IPS DF 6.9 (cell line): ENCODE measurements around the gene NRP2.

ENCODE experiments used
- DNase-seq: peaks from one replicate; pipeline ENCODE4 v3.0.0-alpha.2; 2013; ENCODE audit warnings: low read depth, low spot score
- H3K27ac ChIP-seq: one replicate; pipeline ENCODE4 v1.5.1; 2013; ENCODE audit warnings: low read length, control low read depth
- H3K27me3 ChIP-seq: 2 replicates; pipeline ENCODE4 v1.6.1; 2013; ENCODE audit warnings: mild to moderate bottlenecking, low read length; ENCODE audit not compliant: control insufficient read depth, insufficient read depth
- H3K36me3 ChIP-seq: 2 replicates; pipeline ENCODE4 v1.6.1; 2013; ENCODE audit warnings: low read length; ENCODE audit not compliant: control insufficient read depth, insufficient read depth
- H3K4me1 ChIP-seq: 2 replicates; pipeline ENCODE4 v1.6.1; 2013; ENCODE audit warnings: low read length; ENCODE audit not compliant: control insufficient read depth, insufficient read depth
- H3K4me3 ChIP-seq: 2 replicates; pipeline ENCODE4 v1.5.1; 2013; ENCODE audit warnings: mild to moderate bottlenecking, low read length
- H3K9me3 ChIP-seq: 2 replicates; pipeline ENCODE4 v1.6.1; 2013; ENCODE audit warnings: low read length, inconsistent platforms; ENCODE audit not compliant: control insufficient read depth, insufficient read depth
- WGBS: extraction: QIAGEN DNeasy Blood & Tissue Kit; methylation state at CpG from one replicate; pipeline ENCODE4 v1.1.7; 2013; ENCODE audit warnings: mixed read lengths, missing lambda C conversion rate; ENCODE audit not compliant: insufficient read length, insufficient coverage; 5-methylcytosine and 5-hydroxymethylcytosine counted together

Gene NRP2

GRCh38 chr2:205682239-205682970 lies at the start of gene NRP2:
Gene NRP2, plus strand, starts transcription at chr2:205682501. Its CDS starts 790 bp downstream, at chr2:205683291.
- no peak within 1 kb of the TSS for H3K27ac ChIP-seq
- H3K4me3 ChIP-seq = peak within 1 kb of the TSS; percentile 35; the same call in 1 of the 2 replicates
- no peaks in the 10 kb centered on the region for H3K36me3 ChIP-seq
- H3K27me3 ChIP-seq = peaks cover 20% of the 10 kb centered on the region; the same call in 1 of the 2 replicates
- H3K4me1 ChIP-seq = peaks cover 7% of the 10 kb centered on the region
- no peak for DNase-seq
- no peaks in the 10 kb centered on the region for H3K9me3 ChIP-seq
- no CpG with 5 or more reads among the region's 71 CpGs for WGBS

- Histone ChIP-seq H3K4me1 (peaks cover 3% of the 10 kb centered on the region), H3K36me3 (no peaks in the 10 kb centered on the region), H3K9me3 (no peaks in the 10 kb centered on the region), H3K4me3 (no peak overlapping the region), H3K27ac (no peak overlapping the region), H3K27me3 (no peaks in the 10 kb centered on the region)
- WGBS = no CpG with 5 or more reads among the region's 1 CpG
- no peak for DNase-seq
Measured at GRCh38 chr2:205633994-205634393, 48.3 kb upstream of the NRP2 start.

GRCh38 chr2:205636549-205637319 lies 45.6 kb upstream of the NRP2 start:
- no peak overlapping the region for H3K27ac ChIP-seq
- H3K27me3 ChIP-seq = no peaks in the 10 kb centered on the region
- no peak for DNase-seq
- no peak overlapping the region for H3K4me3 ChIP-seq
- no peaks in the 10 kb centered on the region for H3K4me1 ChIP-seq
- no CpG with 5 or more reads among the region's 7 CpGs for WGBS
- no peaks in the 10 kb centered on the region for H3K9me3 ChIP-seq
- H3K36me3 ChIP-seq = no peaks in the 10 kb centered on the region

- no peak for DNase-seq
- Histone ChIP-seq H3K4me3 (no peak overlapping the region), H3K4me1 (no peaks in the 10 kb centered on the region), H3K27me3 (no peaks in the 10 kb centered on the region), H3K9me3 (no peaks in the 10 kb centered on the region), H3K36me3 (no peaks in the 10 kb centered on the region), H3K27ac (no peak overlapping the region)
Measured at GRCh38 chr2:205637320-205637602, 45.0 kb upstream of the NRP2 start.

- no peaks in the 10 kb centered on the region for H3K9me3 ChIP-seq
- H3K27ac ChIP-seq = no peak overlapping the region
- no peak for DNase-seq
- no peaks in the 10 kb centered on the region for H3K27me3 ChIP-seq
- H3K36me3 ChIP-seq = no peaks in the 10 kb centered on the region
- H3K4me1 ChIP-seq = no peaks in the 10 kb centered on the region
- no CpG with 5 or more reads among the region's 6 CpGs for WGBS
- no peak overlapping the region for H3K4me3 ChIP-seq
Measured at GRCh38 chr2:205637779-205638503, 44.4 kb upstream of the NRP2 start.

GRCh38 chr2:205640716-205641115 lies 41.6 kb upstream of the NRP2 start:
- H3K4me3 ChIP-seq = no peak overlapping the region
- H3K36me3 ChIP-seq = no peaks in the 10 kb centered on the region
- H3K27me3 ChIP-seq = no peaks in the 10 kb centered on the region
- H3K27ac ChIP-seq = no peak overlapping the region
- WGBS = no CpG with 5 or more reads among the region's 4 CpGs
- DNase-seq = no peak
- no peaks in the 10 kb centered on the region for H3K4me1 ChIP-seq
- no peaks in the 10 kb centered on the region for H3K9me3 ChIP-seq

GRCh38 chr2:205642599-205643356 lies 39.5 kb upstream of the NRP2 start:
- DNase-seq = no peak

GRCh38 chr2:205643391-205643885 lies 38.9 kb upstream of the NRP2 start:
- no peaks in the 10 kb centered on the region for H3K9me3 ChIP-seq
- no peak overlapping the region for H3K4me3 ChIP-seq
- no peak for DNase-seq
- no peaks in the 10 kb centered on the region for H3K27me3 ChIP-seq
- H3K36me3 ChIP-seq = no peaks in the 10 kb centered on the region
- H3K27ac ChIP-seq = no peak overlapping the region
- H3K4me1 ChIP-seq = no peaks in the 10 kb centered on the region
- no CpG with 5 or more reads among the region's 10 CpGs for WGBS

More at GRCh38 chr2:205642599-205643356, 39.5 kb upstream of the NRP2 start:
- H3K27ac ChIP-seq = no peak overlapping the region
- no peaks in the 10 kb centered on the region for H3K9me3 ChIP-seq
- no CpG with 5 or more reads among the region's 6 CpGs for WGBS
- H3K4me3 ChIP-seq = no peak overlapping the region
- H3K4me1 ChIP-seq = no peaks in the 10 kb centered on the region
- H3K27me3 ChIP-seq = no peaks in the 10 kb centered on the region
- H3K36me3 ChIP-seq = no peaks in the 10 kb centered on the region

- Histone ChIP-seq H3K36me3 (no peaks in the 10 kb centered on the region), H3K27ac (no peak overlapping the region), H3K4me1 (no peaks in the 10 kb centered on the region), H3K27me3 (no peaks in the 10 kb centered on the region), H3K4me3 (no peak overlapping the region), H3K9me3 (no peaks in the 10 kb centered on the region)
- WGBS = 100% methylated on average over 1 of the region's 5 CpGs
- no peak for DNase-seq
Measured at GRCh38 chr2:205644018-205644417, 38.3 kb upstream of the NRP2 start.

- Histone ChIP-seq H3K4me1 (0 out of 2 replicates have a peak, but pooled peaks cover 1% of the 10 kb centered on the region), H3K36me3 (no peaks in the 10 kb centered on the region), H3K27ac (no peak overlapping the region), H3K4me3 (no peak overlapping the region), H3K27me3 (no peaks in the 10 kb centered on the region), H3K9me3 (no peaks in the 10 kb centered on the region)
- WGBS = no CpG with 5 or more reads among the region's 8 CpGs
- no peak for DNase-seq
Measured at GRCh38 chr2:205646680-205647079, 35.6 kb upstream of the NRP2 start.
